ENCODE measurements around the gene ZIC4.

DNA sequence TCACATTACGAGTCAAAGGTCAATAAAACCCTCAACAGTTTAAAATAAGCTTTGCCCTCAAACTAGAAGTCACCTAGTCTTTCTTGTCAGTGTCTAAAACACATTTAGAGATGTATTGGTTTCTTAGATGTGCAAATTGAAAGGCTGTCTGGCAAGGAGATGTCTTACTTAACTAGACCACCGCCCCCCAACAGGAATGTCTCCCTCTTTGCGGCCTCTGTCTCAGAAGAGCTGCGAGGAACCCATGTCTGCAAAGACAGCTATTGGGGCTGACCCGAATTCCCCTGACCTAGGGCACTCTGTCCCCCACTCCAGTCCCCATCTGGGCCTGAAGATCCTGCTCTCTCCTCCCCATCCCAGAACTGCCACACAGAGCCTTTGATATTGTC is 46.3 kb downstream of the ZIC4 start:
- TF ChIP-seq, protein P1, sequence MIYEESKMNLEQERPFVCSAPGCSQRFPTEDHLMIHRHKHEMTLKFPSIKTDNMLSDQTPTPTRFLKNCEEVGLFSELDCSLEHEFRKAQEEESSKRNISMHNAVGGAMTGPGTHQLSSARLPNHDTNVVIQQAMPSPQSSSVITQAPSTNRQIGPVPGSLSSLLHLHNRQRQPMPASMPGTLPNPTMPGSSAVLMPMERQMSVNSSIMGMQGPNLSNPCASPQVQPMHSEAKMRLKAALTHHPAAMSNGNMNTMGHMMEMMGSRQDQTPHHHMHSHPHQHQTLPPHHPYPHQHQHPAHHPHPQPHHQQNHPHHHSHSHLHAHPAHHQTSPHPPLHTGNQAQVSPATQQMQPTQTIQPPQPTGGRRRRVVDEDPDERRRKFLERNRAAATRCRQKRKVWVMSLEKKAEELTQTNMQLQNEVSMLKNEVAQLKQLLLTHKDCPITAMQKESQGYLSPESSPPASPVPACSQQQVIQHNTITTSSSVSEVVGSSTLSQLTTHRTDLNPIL (CRISPR knock-in tag; IDR thresholded peaks at IDR 0.05; ENCODE audit: low read depth): no peak
- TF ChIP-seq ESRRG (CRISPR knock-in tag; IDR thresholded peaks at IDR 0.05) (no peak), ARNTL (CRISPR knock-in tag; IDR thresholded peaks at IDR 0.05; ENCODE audit: borderline replicate concordance, low read depth) (no peak), BACH2 (CRISPR knock-in tag; IDR thresholded peaks at IDR 0.05; ENCODE audit: borderline replicate concordance) (no peak), GLIS3 (CRISPR knock-in tag; IDR thresholded peaks at IDR 0.05) (no peak), ZFP30 (CRISPR knock-in tag; IDR thresholded peaks at IDR 0.05) (no peak)
- TF ChIP-seq, protein P2, sequence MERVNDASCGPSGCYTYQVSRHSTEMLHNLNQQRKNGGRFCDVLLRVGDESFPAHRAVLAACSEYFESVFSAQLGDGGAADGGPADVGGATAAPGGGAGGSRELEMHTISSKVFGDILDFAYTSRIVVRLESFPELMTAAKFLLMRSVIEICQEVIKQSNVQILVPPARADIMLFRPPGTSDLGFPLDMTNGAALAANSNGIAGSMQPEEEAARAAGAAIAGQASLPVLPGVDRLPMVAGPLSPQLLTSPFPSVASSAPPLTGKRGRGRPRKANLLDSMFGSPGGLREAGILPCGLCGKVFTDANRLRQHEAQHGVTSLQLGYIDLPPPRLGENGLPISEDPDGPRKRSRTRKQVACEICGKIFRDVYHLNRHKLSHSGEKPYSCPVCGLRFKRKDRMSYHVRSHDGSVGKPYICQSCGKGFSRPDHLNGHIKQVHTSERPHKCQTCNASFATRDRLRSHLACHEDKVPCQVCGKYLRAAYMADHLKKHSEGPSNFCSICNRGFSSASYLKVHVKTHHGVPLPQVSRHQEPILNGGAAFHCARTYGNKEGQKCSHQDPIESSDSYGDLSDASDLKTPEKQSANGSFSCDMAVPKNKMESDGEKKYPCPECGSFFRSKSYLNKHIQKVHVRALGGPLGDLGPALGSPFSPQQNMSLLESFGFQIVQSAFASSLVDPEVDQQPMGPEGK (CRISPR knock-in tag; IDR thresholded peaks at IDR 0.05; ENCODE audit: borderline replicate concordance): no peak
